HepG2 (cell line): ENCODE measurements around the gene LILRB2.

Experiments used
- CHD4 ChIP-seq: fragments of 200-600 bp; sonication (generic); IDR thresholded peaks from 2 replicates; pipeline ENCODE4 v1.7.0; 2017; ENCODE audit warnings: mild to moderate bottlenecking, low read length, borderline replicate concordance
- KLF15 ChIP-seq: sonication (generic); formaldehyde crosslinking; IDR thresholded peaks from 2 replicates; pipeline ENCODE4 v1.8.1; 2023; ENCODE audit warnings: borderline replicate concordance, mild to moderate bottlenecking, inconsistent platforms, missing genetic modification reagents, mixed read lengths
- NFKBIZ ChIP-seq: IDR thresholded peaks from 2 replicates; pipeline ENCODE4 v1.6.1; 2018; ENCODE audit warnings: missing genetic modification reagents, missing compliant biosample characterization
- NR1H2 ChIP-seq: sonication (generic); formaldehyde crosslinking; IDR thresholded peaks from 2 replicates; pipeline ENCODE4 v1.8.1; 2022; ENCODE audit warnings: low read depth, missing genetic modification reagents, borderline replicate concordance
- REXO4 ChIP-seq: sonication (generic); formaldehyde crosslinking; IDR thresholded peaks from 2 replicates; pipeline ENCODE4 v1.8.0; 2022; ENCODE audit warnings: missing genetic modification reagents, mild to moderate bottlenecking, borderline replicate concordance
- RNF2 ChIP-seq: fragments of 450-650 bp; conservative IDR thresholded peaks from 2 replicates; pipeline ENCODE4 v1.6.1; 2016; ENCODE audit warnings: low read depth
- ZBTB4 ChIP-seq: sonication (generic); formaldehyde crosslinking; IDR thresholded peaks from 2 replicates; pipeline ENCODE4 v1.4.0; 2020; ENCODE audit warnings: missing genetic modification reagents, mild to moderate bottlenecking, borderline replicate concordance
- ZFP1 ChIP-seq: IDR thresholded peaks from 2 replicates; pipeline ENCODE4 v1.6.1; 2016
- ZNF230 ChIP-seq: sonication (generic); formaldehyde crosslinking; IDR thresholded peaks from 2 replicates; pipeline ENCODE4 v1.4.0; 2020; ENCODE audit warnings: mild to moderate bottlenecking, missing genetic modification reagents
- ZNF780A ChIP-seq: sonication (generic); formaldehyde crosslinking; IDR thresholded peaks from 2 replicates; pipeline ENCODE4 v1.8.0; 2022; ENCODE audit warnings: mild to moderate bottlenecking, missing genetic modification reagents, moderate library complexity
- ZSCAN21 ChIP-seq: sonication (generic); formaldehyde crosslinking; IDR thresholded peaks from 2 replicates; pipeline ENCODE4 v1.8.0; 2022; ENCODE audit warnings: mild to moderate bottlenecking, missing genetic modification reagents, moderate library complexity, borderline replicate concordance
- TF ChIP-seq, protein P1 (sequence below): sonication (generic); formaldehyde crosslinking; IDR thresholded peaks from 2 replicates; pipeline ENCODE4 v1.4.0; 2020; ENCODE audit warnings: missing genetic modification reagents, mild to moderate bottlenecking, borderline replicate concordance
- TF ChIP-seq, protein P2 (sequence below): sonication (generic); formaldehyde crosslinking; IDR thresholded peaks from 2 replicates; pipeline ENCODE4 v1.4.0; 2020; ENCODE audit warnings: missing genetic modification reagents

DNA sequence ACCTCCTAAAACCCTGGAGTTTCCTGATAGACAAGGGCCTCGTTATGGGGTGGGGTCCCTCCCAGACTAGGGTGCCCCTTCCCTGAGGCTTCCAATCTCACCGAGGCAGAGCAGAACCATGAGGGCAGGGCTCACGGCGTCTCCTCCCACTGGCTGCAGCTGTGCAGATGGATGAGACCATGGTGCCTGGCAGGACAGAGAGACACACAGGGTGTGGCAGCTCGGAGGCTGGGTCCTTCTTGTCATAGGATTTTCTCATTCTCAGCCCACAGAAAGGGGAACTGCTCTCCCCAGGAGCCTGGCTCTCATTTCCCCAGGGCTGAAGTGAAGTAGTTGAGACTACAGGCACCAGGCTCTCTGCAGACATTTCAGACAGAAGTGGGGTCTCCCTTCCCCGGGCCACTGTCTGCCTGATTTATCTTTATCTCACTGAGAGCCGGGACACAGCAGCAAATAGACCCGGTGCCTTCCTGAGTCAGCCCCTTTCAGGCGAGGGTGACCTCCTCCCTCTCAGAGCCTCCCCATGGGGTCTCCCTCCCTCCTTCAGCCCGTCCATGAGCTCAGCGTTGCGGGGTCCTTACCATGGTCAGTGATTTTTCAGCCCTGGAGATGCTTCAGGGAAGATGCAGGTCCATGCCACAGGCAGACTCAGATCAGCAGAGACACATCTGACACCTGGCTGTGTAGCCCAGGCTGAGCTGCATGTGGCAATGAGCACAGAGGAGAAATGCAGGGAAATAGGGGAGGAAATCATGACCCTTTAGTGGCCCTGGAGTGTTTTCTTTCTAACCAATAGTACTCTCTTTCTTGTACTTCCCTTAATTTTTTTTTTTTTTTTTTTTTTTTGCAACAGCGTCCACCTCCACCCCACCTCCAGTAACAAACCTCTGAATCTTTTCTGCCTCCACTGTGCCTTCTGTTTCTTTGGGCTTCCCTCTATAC, 31.8 kb upstream of the LILRB2 start, which contains the start of gene LILRA5:
- no peak for TF ChIP-seq NFKBIZ
- no peak for TF ChIP-seq ZNF780A (CRISPR knock-in tag)
- no peak for TF ChIP-seq KLF15 (CRISPR knock-in tag)
- TF ChIP-seq, protein P1, sequence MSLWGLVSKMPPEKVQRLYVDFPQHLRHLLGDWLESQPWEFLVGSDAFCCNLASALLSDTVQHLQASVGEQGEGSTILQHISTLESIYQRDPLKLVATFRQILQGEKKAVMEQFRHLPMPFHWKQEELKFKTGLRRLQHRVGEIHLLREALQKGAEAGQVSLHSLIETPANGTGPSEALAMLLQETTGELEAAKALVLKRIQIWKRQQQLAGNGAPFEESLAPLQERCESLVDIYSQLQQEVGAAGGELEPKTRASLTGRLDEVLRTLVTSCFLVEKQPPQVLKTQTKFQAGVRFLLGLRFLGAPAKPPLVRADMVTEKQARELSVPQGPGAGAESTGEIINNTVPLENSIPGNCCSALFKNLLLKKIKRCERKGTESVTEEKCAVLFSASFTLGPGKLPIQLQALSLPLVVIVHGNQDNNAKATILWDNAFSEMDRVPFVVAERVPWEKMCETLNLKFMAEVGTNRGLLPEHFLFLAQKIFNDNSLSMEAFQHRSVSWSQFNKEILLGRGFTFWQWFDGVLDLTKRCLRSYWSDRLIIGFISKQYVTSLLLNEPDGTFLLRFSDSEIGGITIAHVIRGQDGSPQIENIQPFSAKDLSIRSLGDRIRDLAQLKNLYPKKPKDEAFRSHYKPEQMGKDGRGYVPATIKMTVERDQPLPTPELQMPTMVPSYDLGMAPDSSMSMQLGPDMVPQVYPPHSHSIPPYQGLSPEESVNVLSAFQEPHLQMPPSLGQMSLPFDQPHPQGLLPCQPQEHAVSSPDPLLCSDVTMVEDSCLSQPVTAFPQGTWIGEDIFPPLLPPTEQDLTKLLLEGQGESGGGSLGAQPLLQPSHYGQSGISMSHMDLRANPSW (CRISPR knock-in tag): no peak
- no peak for TF ChIP-seq REXO4 (CRISPR knock-in tag)
- no peak for TF ChIP-seq CHD4
- TF ChIP-seq NR1H2: no peak
- no peak for TF ChIP-seq ZNF230 (CRISPR knock-in tag)
- no peak for TF ChIP-seq ZSCAN21 (CRISPR knock-in tag)
- TF ChIP-seq ZBTB4 (CRISPR knock-in tag): no peak
- TF ChIP-seq RNF2: no peak
- TF ChIP-seq, protein P2, sequence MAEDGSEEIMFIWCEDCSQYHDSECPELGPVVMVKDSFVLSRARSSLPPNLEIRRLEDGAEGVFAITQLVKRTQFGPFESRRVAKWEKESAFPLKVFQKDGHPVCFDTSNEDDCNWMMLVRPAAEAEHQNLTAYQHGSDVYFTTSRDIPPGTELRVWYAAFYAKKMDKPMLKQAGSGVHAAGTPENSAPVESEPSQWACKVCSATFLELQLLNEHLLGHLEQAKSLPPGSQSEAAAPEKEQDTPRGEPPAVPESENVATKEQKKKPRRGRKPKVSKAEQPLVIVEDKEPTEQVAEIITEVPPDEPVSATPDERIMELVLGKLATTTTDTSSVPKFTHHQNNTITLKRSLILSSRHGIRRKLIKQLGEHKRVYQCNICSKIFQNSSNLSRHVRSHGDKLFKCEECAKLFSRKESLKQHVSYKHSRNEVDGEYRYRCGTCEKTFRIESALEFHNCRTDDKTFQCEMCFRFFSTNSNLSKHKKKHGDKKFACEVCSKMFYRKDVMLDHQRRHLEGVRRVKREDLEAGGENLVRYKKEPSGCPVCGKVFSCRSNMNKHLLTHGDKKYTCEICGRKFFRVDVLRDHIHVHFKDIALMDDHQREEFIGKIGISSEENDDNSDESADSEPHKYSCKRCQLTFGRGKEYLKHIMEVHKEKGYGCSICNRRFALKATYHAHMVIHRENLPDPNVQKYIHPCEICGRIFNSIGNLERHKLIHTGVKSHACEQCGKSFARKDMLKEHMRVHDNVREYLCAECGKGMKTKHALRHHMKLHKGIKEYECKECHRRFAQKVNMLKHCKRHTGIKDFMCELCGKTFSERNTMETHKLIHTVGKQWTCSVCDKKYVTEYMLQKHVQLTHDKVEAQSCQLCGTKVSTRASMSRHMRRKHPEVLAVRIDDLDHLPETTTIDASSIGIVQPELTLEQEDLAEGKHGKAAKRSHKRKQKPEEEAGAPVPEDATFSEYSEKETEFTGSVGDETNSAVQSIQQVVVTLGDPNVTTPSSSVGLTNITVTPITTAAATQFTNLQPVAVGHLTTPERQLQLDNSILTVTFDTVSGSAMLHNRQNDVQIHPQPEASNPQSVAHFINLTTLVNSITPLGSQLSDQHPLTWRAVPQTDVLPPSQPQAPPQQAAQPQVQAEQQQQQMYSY (CRISPR knock-in tag): no peak
- no peak for TF ChIP-seq ZFP1 (CRISPR knock-in tag)
